ENCODE measurements around the gene SPDYE16.
"Not testable (repeated sequence)": the region's sequence is repeated elsewhere in the genome, so short reads cannot be mapped to it uniquely, and the experiment has no call there.

GRCh38 chr7:76559685-76560084 lies 16.6 kb upstream of the SPDYE16 start:
- not testable (repeated sequence) for TF ChIP-seq CTCF (IDR thresholded peaks at IDR 0.05); POLR2AphosphoS5 (IDR thresholded peaks at IDR 0.05; ENCODE audit: insufficient read depth in 1 of 2, low read depth in 1 of 2)
